A549 (cell line): ENCODE results near the gene TOR1B. TPM values are rescaled to one million over a fixed set of nuclear protein-coding genes. Genes with fewer than 3 reads are reported as not detected.

Source experiments
- CHD4 ChIP-seq: fragments of 200-600 bp; sonication (generic); IDR thresholded peaks from 2 replicates; pipeline ENCODE4 v1.6.1; 2016; ENCODE audit warnings: antibody characterized with exemption, mild to moderate bottlenecking, borderline replicate concordance
- EP300 ChIP-seq, 2 experiments: fragments of >200 bp; sonication (Bioruptor Twin); formaldehyde crosslinking; IDR thresholded peaks; 2 replicates in 1 of 2; 3 replicates in 1 of 2; pipeline ENCODE4 v1.6.1; 2016 to 2017
- ESRRA ChIP-seq: fragments of 150-350 bp; IDR thresholded peaks from 2 replicates; pipeline ENCODE4 v1.6.1; 2014; ENCODE audit warnings: mild to moderate bottlenecking, low read length, borderline replicate concordance
- FOXS1 ChIP-seq: fragments of 250-450 bp; sonication (Bioruptor Pico); IDR thresholded peaks from 2 replicates; pipeline ENCODE4 v1.5.0; 2020; ENCODE audit warnings: mild to moderate bottlenecking, moderate library complexity
- GATA3 ChIP-seq: IDR thresholded peaks from 2 replicates; pipeline ENCODE4 v1.6.1; 2012; ENCODE audit warnings: borderline replicate concordance
- HDAC2 ChIP-seq: fragments of 200-600 bp; sonication (generic); IDR thresholded peaks from 2 replicates; pipeline ENCODE4 v1.6.1; 2016
- HOXA7 ChIP-seq: fragments of 250-450 bp; sonication (Bioruptor Pico); IDR thresholded peaks from 2 replicates; pipeline ENCODE4 v1.5.0; 2020; ENCODE audit warnings: mild to moderate bottlenecking, moderate library complexity
- HOXB13 ChIP-seq: fragments of 250-450 bp; sonication (Bioruptor Pico); IDR thresholded peaks from 2 replicates; pipeline ENCODE4 v1.5.0; 2020; ENCODE audit warnings: low read depth, mild to moderate bottlenecking, moderate library complexity
- JUN ChIP-seq, 2 experiments: fragments of >200 bp; sonication (Bioruptor Twin); formaldehyde crosslinking; IDR thresholded peaks; 2 replicates in 1 of 2; 3 replicates in 1 of 2; pipeline ENCODE4 v1.6.1; 2016 to 2017
- KDM1A ChIP-seq: fragments of 200-600 bp; sonication (generic); IDR thresholded peaks from 2 replicates; pipeline ENCODE4 v1.6.1; 2016; ENCODE audit warnings: low read depth, mild to moderate bottlenecking
- KDM5A ChIP-seq: fragments of 200-600 bp; sonication (generic); IDR thresholded peaks from 2 replicates; pipeline ENCODE4 v1.6.1; 2016; ENCODE audit warnings: antibody characterized with exemption, mild to moderate bottlenecking
- MAFK ChIP-seq: fragments of 450-650 bp; IDR thresholded peaks from 2 replicates; pipeline ENCODE4 v1.6.1; 2014; ENCODE audit not compliant: partially characterized antibody
- MAZ ChIP-seq: fragments of 150-350 bp; IDR thresholded peaks from 2 replicates; pipeline ENCODE4 v1.6.1; 2014; ENCODE audit warnings: antibody characterized with exemption, low read depth, low read length, borderline replicate concordance
- MYC ChIP-seq: IDR thresholded peaks from 2 replicates; pipeline ENCODE4 v1.6.1; 2012; ENCODE audit warnings: mild to moderate bottlenecking, inconsistent platforms, low read length, improper control_type of control experiment, borderline replicate concordance
- NFE2L2 ChIP-seq: fragments of 150-350 bp; conservative IDR thresholded peaks from 2 replicates; pipeline ENCODE4 v1.6.1; 2014; ENCODE audit warnings: low read length
- NR3C1 ChIP-seq: fragments of >200 bp; sonication (Bioruptor Twin); formaldehyde crosslinking; IDR thresholded peaks from 3 replicates; pipeline ENCODE4 v1.6.1; 2017
- PBX3 ChIP-seq: IDR thresholded peaks from 2 replicates; pipeline ENCODE4 v1.6.1; 2012
- PHF8 ChIP-seq: fragments of 200-600 bp; sonication (generic); IDR thresholded peaks from 2 replicates; pipeline ENCODE4 v1.6.1; 2016; ENCODE audit warnings: low read depth, mild to moderate bottlenecking, antibody characterized with exemption, moderate library complexity, borderline replicate concordance
- POLR2AphosphoS2 ChIP-seq: conservative IDR thresholded peaks from 2 replicates; pipeline ENCODE4 v1.6.1; 2012; ENCODE audit warnings: low read length, improper control_type of control experiment, inconsistent platforms
- RAD21 ChIP-seq, 2 experiments: fragments of >200 bp in 1 of 2; sonication (Bioruptor Twin) in 1 of 2; formaldehyde crosslinking in 1 of 2; IDR thresholded peaks in 1 of 2; conservative IDR thresholded peaks in 1 of 2; 2 replicates in 1 of 2; 3 replicates in 1 of 2; pipeline ENCODE4 v1.6.1; 2012 to 2018; ENCODE audit warnings: inconsistent platforms in 1 of 2
- RARB ChIP-seq: fragments of 250-450 bp; sonication (Bioruptor Pico); IDR thresholded peaks from 2 replicates; pipeline ENCODE4 v1.8.0; 2021; ENCODE audit warnings: mild to moderate bottlenecking, moderate library complexity
- RCOR1 ChIP-seq: fragments of 150-350 bp; IDR thresholded peaks from 2 replicates; pipeline ENCODE4 v1.6.1; 2014; ENCODE audit warnings: antibody characterized with exemption, low read length, low read depth
- RFX5 ChIP-seq: fragments of 450-650 bp; IDR thresholded peaks from 2 replicates; pipeline ENCODE4 v1.7.1; 2014; ENCODE audit warnings: antibody characterized with exemption, mild to moderate bottlenecking, moderate library complexity
- RNF2 ChIP-seq: fragments of 200-600 bp; sonication (generic); IDR thresholded peaks from 2 replicates; pipeline ENCODE4 v1.6.1; 2016; ENCODE audit warnings: low read depth, mild to moderate bottlenecking, antibody characterized with exemption, moderate library complexity, borderline replicate concordance
- SREBF2 ChIP-seq: fragments of 450-650 bp; IDR thresholded peaks from 2 replicates; pipeline ENCODE4 v1.6.1; 2014; ENCODE audit warnings: mild to moderate bottlenecking, moderate library complexity
- TFCP2L1 ChIP-seq: fragments of 250-450 bp; sonication (Bioruptor Pico); IDR thresholded peaks from 2 replicates; pipeline ENCODE4 v1.5.0; 2021; ENCODE audit warnings: mild to moderate bottlenecking
- TP53 ChIP-seq: fragments of 250-450 bp; sonication (Bioruptor Pico); IDR thresholded peaks from 2 replicates; pipeline ENCODE4 v1.5.0; 2021; ENCODE audit warnings: mild to moderate bottlenecking, moderate library complexity
- ZC3H11A ChIP-seq: fragments of 450-650 bp; IDR thresholded peaks from 2 replicates; pipeline ENCODE4 v1.6.1; 2014; ENCODE audit warnings: antibody characterized with exemption, mild to moderate bottlenecking
- ZFP36 ChIP-seq: fragments of 450-650 bp; IDR thresholded peaks from 2 replicates; pipeline ENCODE4 v1.6.1; 2014; ENCODE audit warnings: borderline replicate concordance; ENCODE audit not compliant: partially characterized antibody
- ZNF302 ChIP-seq: fragments of 250-450 bp; sonication (Bioruptor Pico); IDR thresholded peaks from 2 replicates; pipeline ENCODE4 v1.9.0; 2021; ENCODE audit warnings: inconsistent platforms, mild to moderate bottlenecking, moderate library complexity
- polyA plus RNA-seq, 4 experiments: library from polyadenylated mRNA; depleted of rRNA in 3 of 4; stranded (reverse); fragments of >200 nt; fragmentation: RNase III in 1 of 4; extraction: RNeasy Plus Mini Kit Qiagen cat#74134 plus additional on column Dnase treatment in 1 of 4; gene quantifications; 2 replicates in 3 of 4; 3 replicates in 1 of 4; pipeline ENCODE4 v1.2.3, GENCODE V29; 2011 to 2017
- TF ChIP-seq, protein P1 (sequence below): fragments of 150-350 bp; IDR thresholded peaks from 2 replicates; pipeline ENCODE4 v1.6.1; 2014; ENCODE audit warnings: low read depth, mild to moderate bottlenecking, low read length
- TF ChIP-seq, protein P2 (sequence below): fragments of 250-450 bp; sonication (Bioruptor Pico); IDR thresholded peaks from 2 replicates; pipeline ENCODE4 v1.5.0; 2021; ENCODE audit warnings: mild to moderate bottlenecking, moderate library complexity, borderline replicate concordance
- TF ChIP-seq, protein P3 (sequence below): fragments of >200 bp; sonication (Bioruptor Twin); formaldehyde crosslinking; IDR thresholded peaks from 2 replicates; pipeline ENCODE4 v1.6.1; 2016
- TF ChIP-seq, protein P4 (sequence below): fragments of >200 bp; sonication (Bioruptor Twin); formaldehyde crosslinking; IDR thresholded peaks from 3 replicates; pipeline ENCODE4 v1.6.1; 2016
- TF ChIP-seq, protein P5 (sequence below): IDR thresholded peaks from 2 replicates; pipeline ENCODE4 v1.6.1; 2012

Gene TOR1B
- polyA plus RNA-seq, 2 of the 4 experiments (the other 2 are of a cell fraction), result 24.9 to 32.4 TPM

- TF ChIP-seq, protein P1, sequence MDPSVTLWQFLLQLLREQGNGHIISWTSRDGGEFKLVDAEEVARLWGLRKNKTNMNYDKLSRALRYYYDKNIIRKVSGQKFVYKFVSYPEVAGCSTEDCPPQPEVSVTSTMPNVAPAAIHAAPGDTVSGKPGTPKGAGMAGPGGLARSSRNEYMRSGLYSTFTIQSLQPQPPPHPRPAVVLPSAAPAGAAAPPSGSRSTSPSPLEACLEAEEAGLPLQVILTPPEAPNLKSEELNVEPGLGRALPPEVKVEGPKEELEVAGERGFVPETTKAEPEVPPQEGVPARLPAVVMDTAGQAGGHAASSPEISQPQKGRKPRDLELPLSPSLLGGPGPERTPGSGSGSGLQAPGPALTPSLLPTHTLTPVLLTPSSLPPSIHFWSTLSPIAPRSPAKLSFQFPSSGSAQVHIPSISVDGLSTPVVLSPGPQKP, result no peak
- TF ChIP-seq MAZ (no peak), HDAC2 (no peak), MYC (no peak), CHD4 (no peak), RFX5 (peak; percentile 65; the same call in 1 of the 2 replicates), ZC3H11A (no peak), NFE2L2 (no peak), TFCP2L1 (no peak), HOXA7 (CRISPR knock-in tag) (no peak), RCOR1 (no peak), ESRRA (no peak), PBX3 (no peak; the same call in 1 of the 2 replicates), POLR2AphosphoS2 (no peak), GATA3 (peak; percentile 73; the same call in 1 of the 2 replicates), ZFP36 (no peak), FOXS1 (CRISPR knock-in tag) (no peak), RARB (peak; percentile 66; the same call in 1 of the 2 replicates), EP300 (IDR thresholded peaks at IDR 0.05) (peak; percentile 55 to 89; a peak in 3 of 5 replicates), ZNF302 (CRISPR knock-in tag) (no peak), SREBF2 (no peak), HOXB13 (no peak), KDM5A (no peak), PHF8 (no peak), RNF2 (no peak), JUN (IDR thresholded peaks at IDR 0.05) (peak; percentile 66 to 89; a peak in 4 of 5 replicates), RAD21 (conservative IDR thresholded peaks at IDR 0.05 in 1 of 2, IDR thresholded peaks at IDR 0.05 in 1 of 2) (peak in 1 of 2 experiments; percentile 26; a peak in 1 of 5 replicates), NR3C1 (no peak), MAFK (peak; percentile 47), TP53 (CRISPR knock-in tag) (no peak), KDM1A (no peak)
- TF ChIP-seq, protein P2, sequence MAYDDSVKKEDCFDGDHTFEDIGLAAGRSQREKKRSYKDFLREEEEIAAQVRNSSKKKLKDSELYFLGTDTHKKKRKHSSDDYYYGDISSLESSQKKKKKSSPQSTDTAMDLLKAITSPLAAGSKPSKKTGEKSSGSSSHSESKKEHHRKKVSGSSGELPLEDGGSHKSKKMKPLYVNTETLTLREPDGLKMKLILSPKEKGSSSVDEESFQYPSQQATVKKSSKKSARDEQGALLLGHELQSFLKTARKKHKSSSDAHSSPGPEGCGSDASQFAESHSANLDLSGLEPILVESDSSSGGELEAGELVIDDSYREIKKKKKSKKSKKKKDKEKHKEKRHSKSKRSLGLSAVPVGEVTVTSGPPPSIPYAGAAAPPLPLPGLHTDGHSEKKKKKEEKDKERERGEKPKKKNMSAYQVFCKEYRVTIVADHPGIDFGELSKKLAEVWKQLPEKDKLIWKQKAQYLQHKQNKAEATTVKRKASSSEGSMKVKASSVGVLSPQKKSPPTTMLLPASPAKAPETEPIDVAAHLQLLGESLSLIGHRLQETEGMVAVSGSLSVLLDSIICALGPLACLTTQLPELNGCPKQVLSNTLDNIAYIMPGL, result no peak
- TF ChIP-seq, protein P3, sequence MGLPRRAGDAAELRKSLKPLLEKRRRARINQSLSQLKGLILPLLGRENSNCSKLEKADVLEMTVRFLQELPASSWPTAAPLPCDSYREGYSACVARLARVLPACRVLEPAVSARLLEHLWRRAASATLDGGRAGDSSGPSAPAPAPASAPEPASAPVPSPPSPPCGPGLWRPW, result no peak
- TF ChIP-seq, protein P4, sequence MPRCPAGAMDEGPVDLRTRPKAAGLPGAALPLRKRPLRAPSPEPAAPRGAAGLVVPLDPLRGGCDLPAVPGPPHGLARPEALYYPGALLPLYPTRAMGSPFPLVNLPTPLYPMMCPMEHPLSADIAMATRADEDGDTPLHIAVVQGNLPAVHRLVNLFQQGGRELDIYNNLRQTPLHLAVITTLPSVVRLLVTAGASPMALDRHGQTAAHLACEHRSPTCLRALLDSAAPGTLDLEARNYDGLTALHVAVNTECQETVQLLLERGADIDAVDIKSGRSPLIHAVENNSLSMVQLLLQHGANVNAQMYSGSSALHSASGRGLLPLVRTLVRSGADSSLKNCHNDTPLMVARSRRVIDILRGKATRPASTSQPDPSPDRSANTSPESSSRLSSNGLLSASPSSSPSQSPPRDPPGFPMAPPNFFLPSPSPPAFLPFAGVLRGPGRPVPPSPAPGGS, result 0 out of 3 replicates have a peak, but pooled peaks have one; percentile 40
- TF ChIP-seq, protein P5, sequence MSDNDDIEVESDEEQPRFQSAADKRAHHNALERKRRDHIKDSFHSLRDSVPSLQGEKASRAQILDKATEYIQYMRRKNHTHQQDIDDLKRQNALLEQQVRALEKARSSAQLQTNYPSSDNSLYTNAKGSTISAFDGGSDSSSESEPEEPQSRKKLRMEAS, result peak; percentile 50; the same call in 1 of the 2 replicates
Observed at GRCh38 chr9:129776938-129777768, 25.8 kb upstream of the TOR1B start (continued).
